ENCODE data around the gene CDIP1. TPM values are rescaled to one million over a fixed set of nuclear protein-coding genes. Genes with fewer than 3 reads are reported as not detected.

Gene CDIP1
- total and polyA plus RNA-seq, 9 of the 15 experiments (the other 6 are each of a cell fraction or from before 2014, with no cell fraction given): 0.29 TPM; not detected in 8

DNA sequence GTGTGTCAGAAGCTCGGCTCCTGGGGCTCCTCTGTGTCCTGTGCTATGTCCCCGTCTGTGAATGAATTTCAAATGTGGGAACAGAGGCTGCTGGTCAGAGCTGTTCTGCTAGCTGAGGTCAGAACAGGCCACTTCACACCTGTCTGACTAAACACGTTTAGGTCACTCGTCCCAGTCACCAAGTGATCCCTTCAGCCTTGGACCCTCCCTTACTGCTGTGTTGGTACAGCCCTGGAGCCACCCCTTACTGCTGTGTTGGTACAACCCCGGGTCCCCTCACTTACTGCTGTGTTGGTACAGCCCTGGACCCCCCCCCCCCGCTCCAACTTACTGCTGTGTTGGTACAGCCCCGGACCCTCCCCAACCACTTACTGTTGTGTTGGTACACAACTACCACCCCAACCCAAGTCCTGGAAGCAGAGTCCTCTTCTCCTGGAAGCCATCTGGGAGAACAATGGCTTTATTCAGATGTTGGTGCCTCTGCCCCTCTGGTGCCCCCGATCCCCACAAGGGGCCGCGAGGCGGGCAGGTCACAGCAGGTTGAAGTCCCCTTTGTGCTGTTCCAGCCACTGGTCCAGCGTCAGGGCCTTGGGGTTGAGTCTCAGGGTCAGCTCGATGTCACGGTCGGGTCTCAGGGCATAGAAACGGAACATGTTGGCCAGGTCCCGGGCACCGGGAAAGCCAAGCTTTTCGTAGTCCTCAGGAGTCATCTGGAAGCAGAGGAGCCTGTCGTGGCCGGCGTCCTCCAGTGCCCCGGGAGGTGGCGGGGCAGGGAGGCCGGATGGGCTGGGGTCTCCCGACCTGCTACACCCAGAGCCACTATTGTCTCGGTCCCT, 77.1 kb downstream of the CDIP1 start:
- peaks cover 66% of the 10 kb centered on the region for H3K36me3 ChIP-seq (ENCODE audit: control insufficient read depth, insufficient read depth, low read length)
- TF ChIP-seq NFXL1 (CRISPR knock-in tag; IDR thresholded peaks at IDR 0.05) (no peak), CCAR2 (IDR thresholded peaks at IDR 0.05; ENCODE audit: low read depth, low read length) (no peak), MAZ (CRISPR knock-in tag; conservative IDR thresholded peaks at IDR 0.05 in 1 of 2, IDR thresholded peaks at IDR 0.05 in 1 of 2) (no peak), NONO (IDR thresholded peaks at IDR 0.05; ENCODE audit: low read depth in 2 of 2, low read length in 1 of 2) (peak in 1 of 2 experiments; percentile 93; a peak in 2 of 4 replicates), EP300 (IDR thresholded peaks at IDR 0.05; ENCODE audit: low read length) (no peak), SP2 (IDR thresholded peaks at IDR 0.05; ENCODE audit: extremely low read depth, low read depth, low read length, poor library complexity, severe bottlenecking) (no peak), ZNF311 (CRISPR knock-in tag; IDR thresholded peaks at IDR 0.05) (no peak)
- TF ChIP-seq, protein P1, sequence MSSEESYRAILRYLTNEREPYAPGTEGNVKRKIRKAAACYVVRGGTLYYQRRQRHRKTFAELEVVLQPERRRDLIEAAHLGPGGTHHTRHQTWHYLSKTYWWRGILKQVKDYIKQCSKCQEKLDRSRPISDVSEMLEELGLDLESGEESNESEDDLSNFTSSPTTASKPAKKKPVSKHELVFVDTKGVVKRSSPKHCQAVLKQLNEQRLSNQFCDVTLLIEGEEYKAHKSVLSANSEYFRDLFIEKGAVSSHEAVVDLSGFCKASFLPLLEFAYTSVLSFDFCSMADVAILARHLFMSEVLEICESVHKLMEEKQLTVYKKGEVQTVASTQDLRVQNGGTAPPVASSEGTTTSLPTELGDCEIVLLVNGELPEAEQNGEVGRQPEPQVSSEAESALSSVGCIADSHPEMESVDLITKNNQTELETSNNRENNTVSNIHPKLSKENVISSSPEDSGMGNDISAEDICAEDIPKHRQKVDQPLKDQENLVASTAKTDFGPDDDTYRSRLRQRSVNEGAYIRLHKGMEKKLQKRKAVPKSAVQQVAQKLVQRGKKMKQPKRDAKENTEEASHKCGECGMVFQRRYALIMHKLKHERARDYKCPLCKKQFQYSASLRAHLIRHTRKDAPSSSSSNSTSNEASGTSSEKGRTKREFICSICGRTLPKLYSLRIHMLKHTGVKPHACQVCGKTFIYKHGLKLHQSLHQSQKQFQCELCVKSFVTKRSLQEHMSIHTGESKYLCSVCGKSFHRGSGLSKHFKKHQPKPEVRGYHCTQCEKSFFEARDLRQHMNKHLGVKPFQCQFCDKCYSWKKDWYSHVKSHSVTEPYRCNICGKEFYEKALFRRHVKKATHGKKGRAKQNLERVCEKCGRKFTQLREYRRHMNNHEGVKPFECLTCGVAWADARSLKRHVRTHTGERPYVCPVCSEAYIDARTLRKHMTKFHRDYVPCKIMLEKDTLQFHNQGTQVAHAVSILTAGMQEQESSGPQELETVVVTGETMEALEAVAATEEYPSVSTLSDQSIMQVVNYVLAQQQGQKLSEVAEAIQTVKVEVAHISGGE (CRISPR knock-in tag; IDR thresholded peaks at IDR 0.05): no peak
- TF ChIP-seq, protein P2, sequence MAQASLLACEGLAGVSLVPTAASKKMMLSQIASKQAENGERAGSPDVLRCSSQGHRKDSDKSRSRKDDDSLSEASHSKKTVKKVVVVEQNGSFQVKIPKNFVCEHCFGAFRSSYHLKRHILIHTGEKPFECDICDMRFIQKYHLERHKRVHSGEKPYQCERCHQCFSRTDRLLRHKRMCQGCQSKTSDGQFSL (CRISPR knock-in tag; IDR thresholded peaks at IDR 0.05): peak; percentile 68
- TF ChIP-seq, protein P2 (tag; IDR thresholded peaks at IDR 0.05): peak in 1 of 2 experiments; percentile 46; a peak in 1 of 4 replicates
- TF ChIP-seq, protein P3, sequence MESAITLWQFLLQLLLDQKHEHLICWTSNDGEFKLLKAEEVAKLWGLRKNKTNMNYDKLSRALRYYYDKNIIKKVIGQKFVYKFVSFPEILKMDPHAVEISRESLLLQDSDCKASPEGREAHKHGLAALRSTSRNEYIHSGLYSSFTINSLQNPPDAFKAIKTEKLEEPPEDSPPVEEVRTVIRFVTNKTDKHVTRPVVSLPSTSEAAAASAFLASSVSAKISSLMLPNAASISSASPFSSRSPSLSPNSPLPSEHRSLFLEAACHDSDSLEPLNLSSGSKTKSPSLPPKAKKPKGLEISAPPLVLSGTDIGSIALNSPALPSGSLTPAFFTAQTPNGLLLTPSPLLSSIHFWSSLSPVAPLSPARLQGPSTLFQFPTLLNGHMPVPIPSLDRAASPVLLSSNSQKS (CRISPR knock-in tag; IDR thresholded peaks at IDR 0.05): no peak
- TF ChIP-seq, protein P4, sequence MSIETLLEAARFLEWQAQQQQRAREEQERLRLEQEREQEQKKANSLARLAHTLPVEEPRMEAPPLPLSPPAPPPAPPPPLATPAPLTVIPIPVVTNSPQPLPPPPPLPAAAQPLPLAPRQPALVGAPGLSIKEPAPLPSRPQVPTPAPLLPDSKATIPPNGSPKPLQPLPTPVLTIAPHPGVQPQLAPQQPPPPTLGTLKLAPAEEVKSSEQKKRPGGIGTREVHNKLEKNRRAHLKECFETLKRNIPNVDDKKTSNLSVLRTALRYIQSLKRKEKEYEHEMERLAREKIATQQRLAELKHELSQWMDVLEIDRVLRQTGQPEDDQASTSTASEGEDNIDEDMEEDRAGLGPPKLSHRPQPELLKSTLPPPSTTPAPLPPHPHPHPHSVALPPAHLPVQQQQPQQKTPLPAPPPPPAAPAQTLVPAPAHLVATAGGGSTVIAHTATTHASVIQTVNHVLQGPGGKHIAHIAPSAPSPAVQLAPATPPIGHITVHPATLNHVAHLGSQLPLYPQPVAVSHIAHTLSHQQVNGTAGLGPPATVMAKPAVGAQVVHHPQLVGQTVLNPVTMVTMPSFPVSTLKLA (conservative IDR thresholded peaks at IDR 0.05): peak in 1 of 2 experiments; percentile 35; a peak in 1 of 4 replicates

More for the DNA sequence above, 77.1 kb downstream of the CDIP1 start:
- intact Hi-C loops (cut with micrococcal nuclease): no loop called here
- no peak overlapping the region for H2AFZ ChIP-seq (ENCODE audit: low read depth, low read length)
- no peaks in the 10 kb centered on the region for H4K20me1 ChIP-seq (replicated peaks; ENCODE audit: control insufficient read depth, insufficient read depth, low read length)
- H3K9ac ChIP-seq (ENCODE audit: insufficient read depth in 1 of 2, low read depth in 2 of 2, low read length in 2 of 2): peak overlapping the region in 1 of 2 experiments; percentile 48; a peak in 2 of 4 replicates
- H3K4me2 ChIP-seq (ENCODE audit: insufficient read depth, low read length): no peak overlapping the region
- DNase-seq (ENCODE audit: extremely low read depth in 1 of 4, low spot score in 3 of 4): peak; percentile 32 to 64 (median 42)
- no peaks in the 10 kb centered on the region for H3K9me3 ChIP-seq (replicated peaks; ENCODE audit: control insufficient read depth, insufficient read depth, low read depth, low read length)
- H3K9me1 ChIP-seq (ENCODE audit: control insufficient read depth, insufficient read depth, low read length): no peaks in the 10 kb centered on the region
- in situ Hi-C loops (cut with MboI): no loop called here
- H3K27me3 ChIP-seq (ENCODE audit: control insufficient read depth in 2 of 2, insufficient read depth in 2 of 2, low read length in 2 of 2): no peaks in the 10 kb centered on the region
- no TSS peak for BruUV-seq (replicated peaks)
- CTCF ChIA-PET (ENCODE audit: low intra/inter-chr PET ratio): no interaction called here
- peak; percentile 82 for ATAC-seq
- 81% methylated on average over 16 of the region's 27 CpGs for WGBS (ENCODE audit: insufficient coverage, low coverage, missing lambda C conversion rate)
- no peaks in the 10 kb centered on the region for H3K79me2 ChIP-seq (ENCODE audit: control insufficient read depth, insufficient read depth, low read length)
- peaks cover 0 to 18% of the 10 kb centered on the region in 2 experiments; a peak in 2 of 5 replicates for H3K4me1 ChIP-seq (replicated peaks in 1 of 2; ENCODE audit: control insufficient read depth in 2 of 2, insufficient read depth in 2 of 2, low read length in 2 of 2)
- no peak for FAIRE-seq
- POLR2A ChIA-PET: interaction anchor here (1.2 to 7.2 kb wide), 3 partner anchors 10 to 27 kb away, joined by 5 to 59 read pairs (median 31); partner anchors contain the start of gene NMRAL1
- H3K4me3 ChIP-seq: no peak overlapping the region
- no peak overlapping the region for H3K27ac ChIP-seq (ENCODE audit: extremely low read depth, low read depth, low read length)
